Fibroblast of pulmonary artery (primary cell): Measurements from ENCODE around the gene HPS1.

Source experiments
- DNase-seq: peaks from one replicate; pipeline ENCODE4 v3.0.0-alpha.2; 2010; ENCODE audit warnings: low read depth
- H3K4me3 ChIP-seq: replicated peaks from 2 replicates; pipeline ENCODE4 v1.5.1; 2011; ENCODE audit warnings: low read depth, mild to moderate bottlenecking, control low read depth, low read length, moderate library complexity
- CTCF ChIP-seq: IDR thresholded peaks from 2 replicates; pipeline ENCODE4 v1.5.1; 2011; ENCODE audit warnings: mild to moderate bottlenecking, control low read depth, low read length, inconsistent platforms; ENCODE audit errors: missing control alignments

The HPS1 gene

GRCh38 chr10:98368644-98369043, 78.1 kb downstream of the HPS1 start:
- no peak for TF ChIP-seq CTCF
- no peak for DNase-seq
- H3K4me3 ChIP-seq = no peak overlapping the region

- no peak overlapping the region for H3K4me3 ChIP-seq
- DNase-seq = no peak
- no peak for TF ChIP-seq CTCF
Measured at GRCh38 chr10:98367604-98368451, 78.9 kb downstream of the HPS1 start.
